Gastrocnemius medialis (tissue), 4 donors: ENCODE results near the gene NAV2. TPM values are rescaled to one million over a fixed set of nuclear protein-coding genes. Genes with fewer than 3 reads are reported as not detected.

ENCODE experiments used
- ATAC-seq, 2 donors: fragments of 150-250 bp; one replicate each; pipeline ENCODE4 v1.9.1; 2016
- DNase-seq, 2 donors: peaks; one replicate each; pipeline ENCODE4 v3.0.0-alpha.2; 2019
- H3K27ac ChIP-seq, 4 donors: fragments of 200-600 bp; sonication (generic); 1 replicate in 1 of 4; 2 replicates in 3 of 4; pipeline ENCODE4 v1.5.1; 2016 to 2018; ENCODE audit warnings: mild to moderate bottlenecking in 2 of 4, moderate library complexity in 1 of 4
- H3K27me3 ChIP-seq, 3 donors: fragments of 200-600 bp; sonication (generic) in 2 of 3; 1 replicate in 1 of 3; 2 replicates in 2 of 3; pipeline versions ENCODE4 v1.5.1 to v1.6.0; 2016 to 2019; ENCODE audit warnings: mild to moderate bottlenecking in 1 of 3, moderate library complexity in 1 of 3
- H3K36me3 ChIP-seq, 2 donors: fragments of 200-600 bp; sonication (generic) in 1 of 2; one replicate each; pipeline ENCODE4 v1.5.1; 2017 to 2018
- H3K4me1 ChIP-seq, 2 donors: fragments of 200-600 bp; sonication (generic) in 1 of 2; one replicate each; pipeline ENCODE4 v1.5.1; 2016 to 2017; ENCODE audit warnings: mild to moderate bottlenecking in 2 of 2
- H3K4me3 ChIP-seq, 4 donors: fragments of 200-600 bp; sonication (generic) in 3 of 4; 1 replicate in 1 of 4; 2 replicates in 3 of 4; pipeline ENCODE4 v1.5.1; 2016 to 2019; ENCODE audit warnings: mild to moderate bottlenecking in 2 of 4
- H3K9me3 ChIP-seq, 3 donors: fragments of 200-600 bp; sonication (generic) in 2 of 3; 1 replicate in 1 of 3; 2 replicates in 2 of 3; pipeline ENCODE4 v1.5.1; 2016 to 2019
- POLR2A ChIP-seq, 2 donors: fragments of 450-650 bp; IDR thresholded peaks; one replicate each; pipeline ENCODE4 v1.6.1; 2017; ENCODE audit warnings: antibody characterized with exemption in 2 of 2, mild to moderate bottlenecking in 2 of 2, moderate library complexity in 2 of 2
- in situ Hi-C, 4 donors: fragments of 200-750 bp; cut with MboI; loops; one replicate each; pipeline versions ENCODE4 v1.15.0 to v1.8.0; 2017; ENCODE audit warnings: low sequenced_read_pairs in 4 of 4
- intact Hi-C: fragments of 100-400 bp; cut with DNase I; formaldehyde crosslinking; loops from one replicate; pipeline ENCODE4 v1.15.1; 2023; ENCODE audit warnings: low total_unique reads
- total RNA-seq, 4 donors: library from RNA; depleted of rRNA; stranded (reverse); fragments of >200 nt; gene quantifications; one replicate each; pipeline versions ENCODE4 v1.1.0 to v1.2.3, GENCODE V29; 2016
- TF ChIP-seq, protein P1 (sequence below), 5 experiments: fragments of 450-650 bp in 3 of 5; fragments of 200-600 bp in 2 of 5; sonication (generic) in 2 of 5; IDR thresholded peaks in 4 of 5; conservative IDR thresholded peaks in 1 of 5; 1 replicate in 4 of 5; 2 replicates in 1 of 5; pipeline ENCODE4 v1.5.1; 2016 to 2019; ENCODE audit warnings: antibody characterized with exemption in 5 of 5, mild to moderate bottlenecking in 3 of 5, moderate library complexity in 3 of 5

The NAV2 gene
- total RNA-seq, 4 donors from 2014 or later = 3.2 to 7.7 (median 5.5) TPM

- Histone ChIP-seq H3K27ac (no peak overlapping the region), H3K4me3 (no peak overlapping the region), H3K4me1 (peaks cover 4 to 26% of the 10 kb centered on the region in 2 donors), H3K36me3 (no peaks in the 10 kb centered on the region), H3K9me3 (no peaks in the 10 kb centered on the region), H3K27me3 (no peaks in the 10 kb centered on the region)
- no peak for DNase-seq
- intact Hi-C loops (no loop called here), in situ Hi-C loops (loop anchor here in 1 of 4 donors (25.0 kb wide), 1 partner anchor 106 kb away; no protein-coding TSS in a partner anchor)
- ATAC-seq = no peak
- TF ChIP-seq, protein P1, sequence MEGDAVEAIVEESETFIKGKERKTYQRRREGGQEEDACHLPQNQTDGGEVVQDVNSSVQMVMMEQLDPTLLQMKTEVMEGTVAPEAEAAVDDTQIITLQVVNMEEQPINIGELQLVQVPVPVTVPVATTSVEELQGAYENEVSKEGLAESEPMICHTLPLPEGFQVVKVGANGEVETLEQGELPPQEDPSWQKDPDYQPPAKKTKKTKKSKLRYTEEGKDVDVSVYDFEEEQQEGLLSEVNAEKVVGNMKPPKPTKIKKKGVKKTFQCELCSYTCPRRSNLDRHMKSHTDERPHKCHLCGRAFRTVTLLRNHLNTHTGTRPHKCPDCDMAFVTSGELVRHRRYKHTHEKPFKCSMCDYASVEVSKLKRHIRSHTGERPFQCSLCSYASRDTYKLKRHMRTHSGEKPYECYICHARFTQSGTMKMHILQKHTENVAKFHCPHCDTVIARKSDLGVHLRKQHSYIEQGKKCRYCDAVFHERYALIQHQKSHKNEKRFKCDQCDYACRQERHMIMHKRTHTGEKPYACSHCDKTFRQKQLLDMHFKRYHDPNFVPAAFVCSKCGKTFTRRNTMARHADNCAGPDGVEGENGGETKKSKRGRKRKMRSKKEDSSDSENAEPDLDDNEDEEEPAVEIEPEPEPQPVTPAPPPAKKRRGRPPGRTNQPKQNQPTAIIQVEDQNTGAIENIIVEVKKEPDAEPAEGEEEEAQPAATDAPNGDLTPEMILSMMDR (IDR thresholded peaks at IDR 0.05 in 4 of 5, conservative IDR thresholded peaks at IDR 0.05 in 1 of 5) = no peak
- TF ChIP-seq POLR2A (IDR thresholded peaks at IDR 0.05) = no peak
These were observed 280.4 kb downstream of the NAV2 start for GRCh38 chr11:19992998-19993397.

- intact Hi-C loops (loop anchor here (2.0 kb wide), 1 partner anchor 60 kb away; no protein-coding TSS in a partner anchor), in situ Hi-C loops (loop anchor here in 1 of 4 donors (25.0 kb wide), 1 partner anchor 107 kb away; no protein-coding TSS in a partner anchor)
- DNase-seq (no peak), ATAC-seq (peak; percentile 2 to 8)
- Histone ChIP-seq H3K36me3 (no peaks in the 10 kb centered on the region), H3K4me3 (no peak overlapping the region), H3K4me1 (peaks cover 0 to 15% of the 10 kb centered on the region in 2 donors), H3K9me3 (no peaks in the 10 kb centered on the region), H3K27me3 (no peaks in the 10 kb centered on the region), H3K27ac (peak overlapping the region; percentile 51 to 79 (median 68))
- TF ChIP-seq, protein P1 (IDR thresholded peaks at IDR 0.05 in 4 of 5, conservative IDR thresholded peaks at IDR 0.05 in 1 of 5) = no peak
- TF ChIP-seq POLR2A (IDR thresholded peaks at IDR 0.05) = no peak
These were observed 282.0 kb downstream of the NAV2 start for GRCh38 chr11:19994672-19995071.

DNA sequence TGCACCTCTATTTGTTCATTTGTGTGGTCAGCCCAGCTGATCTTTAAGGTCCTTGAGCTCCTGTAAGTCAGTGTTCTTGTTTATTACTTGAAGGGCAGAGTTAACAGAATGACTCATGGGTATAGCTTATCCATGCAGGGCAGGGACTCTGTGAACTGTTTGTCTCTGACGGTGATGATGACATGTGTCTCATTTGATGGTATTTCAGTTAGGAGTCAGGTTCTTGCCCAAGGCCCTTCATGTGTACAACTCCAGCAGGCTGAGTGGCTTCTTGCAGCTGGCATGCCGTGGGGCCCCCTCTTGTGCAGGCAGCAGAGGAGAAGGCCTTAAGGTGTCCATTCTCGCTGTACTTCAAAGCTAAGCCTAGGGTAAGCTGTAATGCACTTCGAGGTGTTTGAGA lies 282.5 kb downstream of the NAV2 start:
- H3K27ac ChIP-seq = peak overlapping the region; percentile 51 to 79 (median 68)
- in situ Hi-C loops (loop anchor here in 1 of 4 donors (25.0 kb wide), 1 partner anchor 108 kb away; no protein-coding TSS in a partner anchor), intact Hi-C loops (loop anchor here (2.0 kb wide), 1 partner anchor 60 kb away; no protein-coding TSS in a partner anchor)
- DNase-seq (peak; percentile 63 to 67), ATAC-seq (peak; percentile 98)
- no peaks in the 10 kb centered on the region for H3K36me3 ChIP-seq
- peaks cover 0 to 15% of the 10 kb centered on the region in 2 donors for H3K4me1 ChIP-seq
- no peak overlapping the region for H3K4me3 ChIP-seq
- H3K27me3 ChIP-seq = no peaks in the 10 kb centered on the region
- no peaks in the 10 kb centered on the region for H3K9me3 ChIP-seq
- TF ChIP-seq, protein P1 (IDR thresholded peaks at IDR 0.05 in 4 of 5, conservative IDR thresholded peaks at IDR 0.05 in 1 of 5) = no peak
- TF ChIP-seq POLR2A (IDR thresholded peaks at IDR 0.05) = peak in 1 of 2 donors; percentile 44

GRCh38 chr11:19996571-19996970 lies 283.9 kb downstream of the NAV2 start:
- Histone ChIP-seq H3K4me3 (no peak overlapping the region), H3K27ac (peak overlapping the region in 1 of 4 donors; percentile 79), H3K36me3 (no peaks in the 10 kb centered on the region), H3K27me3 (no peaks in the 10 kb centered on the region), H3K9me3 (no peaks in the 10 kb centered on the region), H3K4me1 (peaks cover 0 to 15% of the 10 kb centered on the region in 2 donors)
- DNase-seq = no peak
- TF ChIP-seq, protein P1 (IDR thresholded peaks at IDR 0.05 in 4 of 5, conservative IDR thresholded peaks at IDR 0.05 in 1 of 5) = no peak
- no peak for TF ChIP-seq POLR2A (IDR thresholded peaks at IDR 0.05)
- intact Hi-C loops = no loop called here
- in situ Hi-C loops = loop anchor here in 1 of 4 donors (25.0 kb wide), 1 partner anchor 109 kb away; no protein-coding TSS in a partner anchor
- no peak for ATAC-seq

GRCh38 chr11:20000022-20000350 lies 287.3 kb downstream of the NAV2 start:
- no peak for TF ChIP-seq POLR2A (IDR thresholded peaks at IDR 0.05)
- TF ChIP-seq, protein P1 (IDR thresholded peaks at IDR 0.05 in 4 of 5, conservative IDR thresholded peaks at IDR 0.05 in 1 of 5) = no peak
- no peak for ATAC-seq
- no peaks in the 10 kb centered on the region for H3K36me3 ChIP-seq
- H3K27me3 ChIP-seq = no peaks in the 10 kb centered on the region
- in situ Hi-C loops = no loop called here
- H3K27ac ChIP-seq = no peak overlapping the region
- H3K4me3 ChIP-seq = no peak overlapping the region
- intact Hi-C loops = no loop called here
- H3K9me3 ChIP-seq = no peaks in the 10 kb centered on the region
- no peak for DNase-seq
- peaks cover 0 to 11% of the 10 kb centered on the region in 2 donors for H3K4me1 ChIP-seq
